K562 (cell line): ENCODE measurements around the gene SLC6A20. TPM values are rescaled to one million over a fixed set of nuclear protein-coding genes. Genes with fewer than 3 reads are reported as not detected.

Experiments used
- ATAC-seq: fragments of 200-7000 bp; cut with Tn5 transposase; 3 replicates; pipeline ENCODE4 v1.9.1; 2020; ENCODE audit warnings: moderate library complexity
- BruUV-seq: library from RNA; stranded (reverse); fragments of 400-500 nt; replicated peaks from 2 replicates; lab custom pipeline; 2021; lab: Mats Ljungman, UMichigan
- CTCF ChIA-PET: fragments of 300-600 bp; formaldehyde crosslinking; extraction: SDS; loops from one replicate; lab custom pipeline; 2021; ENCODE audit warnings: low intra/inter-chr PET ratio; lab: Yijun Ruan, JAX
- POLR2A ChIA-PET: fragments of 300-600, 350-650 bp; sonication (Branson Sonifier 250); formaldehyde crosslinking; extraction: SDS; loops from one replicate; lab custom pipeline; 2021; ENCODE audit warnings: antibody characterized with exemption, inconsistent platforms; lab: Yijun Ruan, JAX
- DNase-seq, 4 experiments: peaks; one replicate each; pipeline versions ENCODE4 v3.0.0 to v3.0.0-alpha.2; 2011 to 2018; ENCODE audit warnings: low spot score in 3 of 4, mixed read lengths in 3 of 4; ENCODE audit errors: extremely low read depth in 1 of 4
- FAIRE-seq: peaks from 2 replicates; lab custom pipeline; 2011; peaks lifted over from hg19 to GRCh38; lab: Jason Lieb, UNC
- H2AFZ ChIP-seq: 2 replicates; pipeline ENCODE4 v1.6.0; 2011; ENCODE audit warnings: low read depth, low read length, control low read depth, inconsistent platforms
- H3K27ac ChIP-seq: fragments of 200-600 bp; 3 replicates; pipeline ENCODE4 v1.8.0; 2011; ENCODE audit warnings: low read depth, mild to moderate bottlenecking, control low read depth, inconsistent platforms, low read length, moderate library complexity, mixed read lengths; ENCODE audit errors: extremely low read depth
- H3K27me3 ChIP-seq, 2 experiments: fragments of 300-600 bp in 1 of 2; 2 replicates in 1 of 2; 3 replicates in 1 of 2; pipeline versions ENCODE4 v1.6.0 to v1.8.0; 2011; ENCODE audit warnings: inconsistent platforms in 2 of 2, low read length in 2 of 2, mild to moderate bottlenecking in 1 of 2, mixed read lengths in 1 of 2, moderate library complexity in 1 of 2; ENCODE audit not compliant: control insufficient read depth in 2 of 2, insufficient read depth in 2 of 2
- H3K36me3 ChIP-seq: fragments of 300-600 bp; 3 replicates; pipeline ENCODE4 v1.8.0; 2011; ENCODE audit warnings: mild to moderate bottlenecking, low read length, inconsistent platforms; ENCODE audit not compliant: control insufficient read depth, insufficient read depth
- H3K4me1 ChIP-seq, 2 experiments: fragments of 200-600 bp in 1 of 2; replicated peaks in 1 of 2; 2 replicates in 1 of 2; 3 replicates in 1 of 2; pipeline versions ENCODE4 v1.5.1 to v1.8.0; 2011; ENCODE audit warnings: inconsistent platforms in 2 of 2, low read length in 2 of 2, mild to moderate bottlenecking in 1 of 2, mixed read lengths in 1 of 2, moderate library complexity in 1 of 2; ENCODE audit not compliant: control insufficient read depth in 2 of 2, insufficient read depth in 2 of 2
- H3K4me2 ChIP-seq: 2 replicates; pipeline ENCODE4 v1.6.1; 2011; ENCODE audit warnings: low read length, control low read depth, inconsistent platforms, mixed read lengths; ENCODE audit not compliant: insufficient read depth
- H3K4me3 ChIP-seq: fragments of 200-600 bp; sonication (generic), shearing (Covaris generic); 2 replicates; pipeline ENCODE4 v1.5.1; 2016; ENCODE audit warnings: control low read depth, inconsistent platforms
- H3K79me2 ChIP-seq: fragments of 200-600 bp; 3 replicates; pipeline ENCODE4 v1.8.0; 2011; ENCODE audit warnings: low read length, inconsistent platforms; ENCODE audit not compliant: control insufficient read depth, insufficient read depth
- H3K9ac ChIP-seq, 2 experiments: 2 replicates each; pipeline versions ENCODE4 v1.6.0 to v1.6.1; 2011; ENCODE audit warnings: low read depth in 2 of 2, low read length in 2 of 2, control low read depth in 1 of 2, inconsistent platforms in 1 of 2, mild to moderate bottlenecking in 1 of 2, mixed read lengths in 1 of 2; ENCODE audit not compliant: insufficient read depth in 1 of 2
- H3K9me1 ChIP-seq: one replicate; pipeline ENCODE4 v1.6.0; 2011; ENCODE audit warnings: inconsistent platforms, mild to moderate bottlenecking, low read length, moderate library complexity; ENCODE audit not compliant: control insufficient read depth, insufficient read depth
- H3K9me3 ChIP-seq: replicated peaks from 2 replicates; pipeline ENCODE4 v1.5.1; 2011; ENCODE audit warnings: low read depth, low read length, inconsistent platforms; ENCODE audit not compliant: control insufficient read depth, insufficient read depth
- H4K20me1 ChIP-seq: replicated peaks from 2 replicates; pipeline ENCODE4 v1.6.1; 2011; ENCODE audit warnings: low read length, inconsistent platforms, mixed read lengths; ENCODE audit not compliant: control insufficient read depth, insufficient read depth
- ARNT ChIP-seq, 2 experiments: fragments of 450-650 bp; IDR thresholded peaks; 2 replicates each; pipeline ENCODE4 v1.6.1; 2016; ENCODE audit warnings: mild to moderate bottlenecking in 1 of 2
- CBFA2T3 ChIP-seq: fragments of 450-650 bp; IDR thresholded peaks from 2 replicates; pipeline ENCODE4 v1.6.1; 2017
- CEBPG ChIP-seq, 3 experiments: fragments of 200-800 bp in 1 of 3; sonication (Bioruptor generic) in 1 of 3; sonication (generic) in 1 of 3; formaldehyde crosslinking in 1 of 3; IDR thresholded peaks in 2 of 3; conservative IDR thresholded peaks in 1 of 3; 2 replicates each; pipeline versions ENCODE4 v1.6.1 to v1.8.0; 2016 to 2022; ENCODE audit warnings: missing compliant biosample characterization in 2 of 3, missing genetic modification characterization in 2 of 3, mild to moderate bottlenecking in 1 of 3, missing genetic modification reagents in 1 of 3
- POLR2H ChIP-seq: IDR thresholded peaks from 2 replicates; pipeline ENCODE4 v1.6.1; 2016; ENCODE audit warnings: missing genetic modification characterization, low read depth, mild to moderate bottlenecking, control low read depth, missing compliant biosample characterization, moderate library complexity
- RAD51 ChIP-seq: fragments of 450-650 bp; IDR thresholded peaks from 2 replicates; pipeline ENCODE4 v1.7.1; 2016; ENCODE audit warnings: low read depth, mild to moderate bottlenecking, borderline replicate concordance
- USF1 ChIP-seq: sonication (generic); formaldehyde crosslinking; IDR thresholded peaks from 2 replicates; pipeline ENCODE4 v1.9.0; 2022; ENCODE audit warnings: mild to moderate bottlenecking, missing genetic modification reagents
- USF2 ChIP-seq: sonication (generic); formaldehyde crosslinking; IDR thresholded peaks from 2 replicates; pipeline ENCODE4 v1.5.0; 2020; ENCODE audit warnings: missing genetic modification reagents
- ZNF407 ChIP-seq: fragments of 450-650 bp; IDR thresholded peaks from 2 replicates; pipeline ENCODE4 v1.6.1; 2016; ENCODE audit warnings: low read depth
- WGBS: fragments of 100-300 bp; shearing (Covaris generic); methylation state at CpG from one replicate; pipeline ENCODE4 v1.1.6; 2016; ENCODE audit warnings: low coverage, mixed read lengths; ENCODE audit not compliant: insufficient coverage; ENCODE audit errors: missing lambda C conversion rate; 5-methylcytosine and 5-hydroxymethylcytosine counted together
- in situ Hi-C: fragments of 300-500 bp; cut with MboI; formaldehyde crosslinking; loops from 4 replicates; pipeline ENCODE4 v1.15.0; 2018; ENCODE audit warnings: inconsistent platforms, mixed read lengths
- intact Hi-C: fragments of 100-400 bp; cut with micrococcal nuclease; formaldehyde crosslinking; loops from 2 replicates; pipeline ENCODE4 v1.14.2; 2022
- polyA plus RNA-seq, 8 experiments: library from polyadenylated mRNA; depleted of rRNA in 4 of 8; stranded (reverse) in 5 of 8; unstranded in 3 of 8; fragments of >200 nt; fragmentation: Nextera tagmentation in 2 of 8; fragmentation: Illumina TruSeq in 1 of 8; extraction: Ambion mirVana in 2 of 8; extraction: Trizol in 1 of 8; gene quantifications; 2 replicates each; pipeline versions ENCODE4 v1.2.1 to v1.2.3, GENCODE V29; 2011 to 2014; ENCODE audit warnings: inconsistent platforms in 1 of 8, missing spikeins in 1 of 8
- total RNA-seq, 7 experiments: library from RNA; depleted of rRNA in 6 of 7; stranded (reverse); fragments of >200 nt in 6 of 7; fragmentation: Illumina TruSeq in 2 of 7; extraction: Trizol in 2 of 7; gene quantifications; 2 replicates each; pipeline versions ENCODE4 v1.2.1 to v1.2.3, GENCODE V29; 2011 to 2021; ENCODE audit warnings: low replicate concordance in 1 of 7
- TF ChIP-seq, protein P1 (sequence below): fragments of 450-650 bp; formaldehyde crosslinking; IDR thresholded peaks from 2 replicates; pipeline ENCODE4 v1.4.0; 2020; ENCODE audit warnings: mild to moderate bottlenecking, mixed read lengths

The SLC6A20 gene
- total and polyA plus RNA-seq, 9 of the 15 experiments (the other 6 are each of a cell fraction or from before 2014, with no cell fraction given): not detected

DNA sequence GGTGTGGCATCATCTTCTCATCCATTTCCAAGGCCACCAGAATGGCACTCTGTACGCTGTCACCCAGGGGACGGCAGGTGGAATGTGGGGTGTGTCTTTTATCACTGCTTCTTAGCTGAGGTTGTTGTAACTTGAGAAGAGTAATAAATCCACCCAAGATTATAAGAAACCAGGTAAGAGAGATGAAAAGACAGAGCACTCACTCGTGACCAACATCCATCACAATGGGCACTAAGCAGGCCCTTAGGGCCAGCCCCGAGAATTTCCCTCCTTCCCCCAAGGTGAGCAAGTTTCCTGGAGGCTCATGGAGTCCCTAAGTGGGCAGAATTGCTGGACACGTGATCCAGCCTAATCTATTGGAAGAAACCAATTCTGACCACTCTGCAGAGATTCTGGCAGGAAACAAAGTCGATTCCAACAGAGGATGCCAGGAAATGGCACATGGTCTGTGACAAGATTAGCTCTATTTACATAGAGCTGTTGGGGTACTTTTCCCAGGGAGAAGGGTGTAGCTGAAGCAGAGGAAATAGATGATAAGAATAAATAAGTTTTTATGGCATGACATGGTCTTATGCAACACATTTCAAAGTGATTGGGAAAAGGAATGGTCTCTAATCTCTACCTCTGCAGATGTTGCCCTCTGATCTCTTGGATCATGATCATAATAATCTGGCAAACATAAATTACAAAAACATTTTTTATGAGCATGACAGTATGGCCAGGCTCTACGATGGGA lies 22.5 kb downstream of the SLC6A20 start:
- TF ChIP-seq USF1 (CRISPR knock-in tag) (peak; percentile 45; the same call in 1 of the 2 replicates), CEBPG (CRISPR knock-in tag; IDR thresholded peaks at IDR 0.05) (no peak), CEBPG (tag; conservative IDR thresholded peaks at IDR 0.05 in 1 of 2, IDR thresholded peaks at IDR 0.05 in 1 of 2) (peak in 1 of 2 experiments; percentile 56; a peak in 1 of 4 replicates), RAD51 (peak; percentile 21; the same call in 1 of the 2 replicates), CBFA2T3 (peak; percentile 32), ARNT (IDR thresholded peaks at IDR 0.05) (no peak), ZNF407 (no peak), POLR2H (tag) (no peak), USF2 (CRISPR knock-in tag) (peak; percentile 44)
- TF ChIP-seq, protein P1, sequence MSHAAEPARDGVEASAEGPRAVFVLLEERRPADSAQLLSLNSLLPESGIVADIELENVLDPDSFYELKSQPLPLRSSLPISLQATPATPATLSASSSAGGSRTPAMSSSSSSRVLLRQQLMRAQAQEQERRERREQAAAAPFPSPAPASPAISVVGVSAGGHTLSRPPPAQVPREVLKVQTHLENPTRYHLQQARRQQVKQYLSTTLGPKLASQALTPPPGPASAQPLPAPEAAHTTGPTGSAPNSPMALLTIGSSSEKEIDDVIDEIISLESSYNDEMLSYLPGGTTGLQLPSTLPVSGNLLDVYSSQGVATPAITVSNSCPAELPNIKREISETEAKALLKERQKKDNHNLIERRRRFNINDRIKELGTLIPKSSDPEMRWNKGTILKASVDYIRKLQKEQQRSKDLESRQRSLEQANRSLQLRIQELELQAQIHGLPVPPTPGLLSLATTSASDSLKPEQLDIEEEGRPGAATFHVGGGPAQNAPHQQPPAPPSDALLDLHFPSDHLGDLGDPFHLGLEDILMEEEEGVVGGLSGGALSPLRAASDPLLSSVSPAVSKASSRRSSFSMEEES (CRISPR knock-in tag): no peak
- FAIRE-seq (no peak), DNase-seq (no peak), ATAC-seq (no peak)
- Histone ChIP-seq H3K9me3 (no peaks in the 10 kb centered on the region), H3K27ac (no peak overlapping the region), H4K20me1 (no peaks in the 10 kb centered on the region; the same call in 1 of the 2 replicates), H3K9ac (no peak overlapping the region), H3K4me3 (no peak overlapping the region), H3K36me3 (no peaks in the 10 kb centered on the region), H3K79me2 (no peaks in the 10 kb centered on the region), H3K27me3 (peaks cover 38 to 73% of the 10 kb centered on the region in 2 experiments), H3K4me1 (0 out of 5 replicates have a peak, but pooled peaks cover 0 to 3% of the 10 kb centered on the region in 2 experiments), H3K4me2 (no peak overlapping the region), H2AFZ (no peak overlapping the region), H3K9me1 (no peaks in the 10 kb centered on the region)
- in situ Hi-C loops: no loop called here
- no TSS peak for BruUV-seq
- 2% methylated on average over 7 of the region's 7 CpGs for WGBS
- CTCF ChIA-PET: no interaction called here
- intact Hi-C loops: no loop called here
- POLR2A ChIA-PET: interaction anchor here (0.9 kb wide), 1 partner anchor 49 kb away, joined by 4 read pairs; no protein-coding TSS in a partner anchor
